Aorta (tissue), 5 donors: Measurements from ENCODE around the gene SKI. TPM values are rescaled to one million over a fixed set of nuclear protein-coding genes. Genes with fewer than 3 reads are reported as not detected.
"Not testable (repeated sequence)": the region's sequence is repeated elsewhere in the genome, so short reads cannot be mapped to it uniquely, and the experiment has no call there.

Experiments used
- ATAC-seq: fragments of 200-7000 bp; cut with Tn5 transposase; one replicate; pipeline ENCODE4 v1.9.1; 2022; ENCODE audit warnings: moderate library complexity; ENCODE audit not compliant: low FRiP score
- DNase-seq, 2 donors: peaks; one replicate each; pipeline ENCODE4 v3.0.0-alpha.2; 2020
- H3K27ac ChIP-seq, 2 donors: one replicate each; pipeline ENCODE4 v1.5.1; 2013; ENCODE audit warnings: low read length in 2 of 2, mild to moderate bottlenecking in 2 of 2, moderate library complexity in 2 of 2, control low read depth in 1 of 2, inconsistent platforms in 1 of 2, low read depth in 1 of 2
- H3K27me3 ChIP-seq, 2 donors: one replicate each; pipeline ENCODE4 v1.6.1; 2013; ENCODE audit warnings: control low read depth in 1 of 2, low read length in 1 of 2, mild to moderate bottlenecking in 1 of 2, moderate library complexity in 1 of 2; ENCODE audit not compliant: insufficient read depth in 2 of 2, control insufficient read depth in 1 of 2
- H3K36me3 ChIP-seq, 2 donors: one replicate each; pipeline ENCODE4 v1.6.1; 2013; ENCODE audit warnings: control low read depth in 1 of 2, low read length in 1 of 2, mild to moderate bottlenecking in 1 of 2; ENCODE audit not compliant: insufficient read depth in 2 of 2, control insufficient read depth in 1 of 2
- H3K4me1 ChIP-seq, 2 donors: one replicate each; pipeline ENCODE4 v1.6.1; 2013; ENCODE audit warnings: low read length in 2 of 2, control low read depth in 1 of 2, mild to moderate bottlenecking in 1 of 2, moderate library complexity in 1 of 2; ENCODE audit not compliant: insufficient read depth in 2 of 2, control insufficient read depth in 1 of 2
- H3K4me3 ChIP-seq, 2 donors: one replicate each; pipeline ENCODE4 v1.5.1; 2013; ENCODE audit warnings: low read length in 2 of 2, control low read depth in 1 of 2, mild to moderate bottlenecking in 1 of 2
- H3K9me3 ChIP-seq: one replicate; pipeline ENCODE4 v1.6.1; 2013; ENCODE audit warnings: mild to moderate bottlenecking, low read length; ENCODE audit not compliant: control insufficient read depth
- WGBS, 2 donors: extraction: QIAGEN DNeasy Blood & Tissue Kit; methylation state at CpG; one replicate each; pipeline ENCODE4 v1.1.7; 2013; 5-methylcytosine and 5-hydroxymethylcytosine counted together
- intact Hi-C, 2 donors: fragments of 100-400 bp; cut with DNase I; formaldehyde crosslinking; loops; one replicate each; pipeline versions ENCODE4 v1.14.2 to v1.15.0; 2022
- polyA plus RNA-seq, 2 donors: library from polyadenylated mRNA; stranded (reverse); fragments of 200-250 nt; gene quantifications; one replicate each; pipeline ENCODE4 v1.2.3, GENCODE V29; 2013
- total RNA-seq, 2 donors: library from RNA; stranded (reverse); fragmentation: NEBNext Ultra II Directional; extraction: Animal tissue kit (Norgen Biotek cat#: 25700); gene quantifications; one replicate each; pipeline ENCODE4 v1.2.1, GENCODE V29; 2021
- donor health status: healthy with polysubstance abuse.
- donor health status: Bipolar disorder and iron deficiency.
- donor health status: DM: no; HTN: no; CAD: no.
- donor health status: DM: no; HTN: no; CAD: no.
- donor health status: DM: yes; HTN: yes; CAD: no.

Gene SKI
- total and polyA plus RNA-seq, 4 donors: 20.7 to 129 (median 74.1) TPM

DNA sequence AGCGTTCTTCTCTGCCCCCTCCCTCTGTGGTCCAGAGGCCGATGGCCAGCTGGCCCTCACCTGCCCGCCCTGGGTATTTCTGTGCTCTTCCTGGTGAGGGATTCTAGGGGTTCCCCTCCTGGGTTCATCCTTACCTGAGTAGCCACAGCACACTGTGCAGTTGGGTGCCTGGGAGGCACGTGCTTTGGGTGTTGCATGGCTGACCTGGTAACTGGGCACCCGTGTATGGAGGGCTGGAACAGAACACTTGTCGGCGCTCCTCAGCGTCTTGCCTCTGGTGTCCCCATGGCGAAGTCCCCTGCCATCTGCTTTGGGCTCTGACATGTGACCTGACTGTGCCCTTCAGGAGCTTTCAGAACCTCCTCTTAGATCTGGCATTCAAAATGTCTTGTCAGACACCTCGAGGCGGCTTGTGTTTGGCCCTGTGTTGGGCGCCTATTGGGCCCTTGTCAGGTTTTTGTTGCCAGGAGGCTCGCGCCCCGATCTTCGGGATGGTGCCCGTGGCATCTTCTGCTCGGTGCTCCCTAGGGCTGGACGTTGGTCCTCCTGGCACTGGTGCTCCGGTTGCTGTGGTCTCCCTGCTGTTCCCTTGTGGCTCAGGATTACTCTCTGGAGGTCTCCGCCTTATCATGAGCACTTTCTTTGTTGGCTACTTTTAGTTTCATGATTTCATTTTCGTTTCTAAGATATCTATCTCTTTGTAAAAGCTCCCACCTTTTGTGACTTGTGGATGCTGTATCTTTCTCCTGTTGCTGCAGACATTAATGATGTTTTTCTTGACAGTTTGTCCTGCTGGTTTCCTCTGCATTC is 28.5 kb downstream of the SKI start:
- no peak for ATAC-seq

DNA sequence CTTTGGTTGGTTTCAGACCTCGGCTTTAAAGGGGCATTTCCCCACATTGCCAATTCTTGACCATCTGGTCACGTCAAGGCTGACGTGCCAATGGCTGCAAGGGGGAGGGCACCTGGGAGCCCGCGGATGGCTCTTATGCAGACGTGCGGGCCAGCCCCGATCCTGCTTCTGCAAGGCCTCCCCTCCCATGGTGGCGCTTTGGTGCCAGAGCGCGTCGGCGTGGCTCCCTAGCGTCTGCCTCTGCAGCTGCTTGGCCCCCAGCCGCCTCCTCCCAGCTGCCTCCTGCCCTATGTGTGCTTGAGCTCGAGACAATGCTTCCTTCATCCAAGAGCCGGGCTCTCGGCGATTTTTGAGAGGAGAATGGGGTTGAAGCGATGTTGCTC is 29.1 kb downstream of the SKI start:
- Histone ChIP-seq H3K27ac (no peak overlapping the region), H3K27me3 (no peaks in the 10 kb centered on the region), H3K9me3 (no peaks in the 10 kb centered on the region), H3K4me3 (no peak overlapping the region), H3K36me3 (no peaks in the 10 kb centered on the region), H3K4me1 (no peaks in the 10 kb centered on the region)
- 71% methylated on average over 20 of the region's 20 CpGs for WGBS, 2 donors
- DNase-seq: no peak
- intact Hi-C loops: no loop called here
- no peak for ATAC-seq

More for the DNA sequence above, 28.5 kb downstream of the SKI start:
- Histone ChIP-seq H3K4me3 (no peak overlapping the region), H3K27me3 (no peaks in the 10 kb centered on the region), H3K4me1 (no peaks in the 10 kb centered on the region), H3K27ac (peak overlapping the region in 1 of 2 donors; percentile 64), H3K9me3 (no peaks in the 10 kb centered on the region), H3K36me3 (no peaks in the 10 kb centered on the region)
- 79 to 81% methylated on average over 22 of the region's 22 CpGs for whole genome bisulfite sequencing, 2 donors
- no peak for DNase-seq
- intact Hi-C loops: no loop called here

- H3K9me3 ChIP-seq: no peaks in the 10 kb centered on the region
- ATAC-seq: no peak
- H3K36me3 ChIP-seq: no peaks in the 10 kb centered on the region
- H3K4me1 ChIP-seq: no peaks in the 10 kb centered on the region
- no peak overlapping the region for H3K27ac ChIP-seq
- WGBS, 2 donors: 36 to 37% methylated on average over 13 of the region's 13 CpGs
- H3K4me3 ChIP-seq: no peak overlapping the region
- no peak for DNase-seq
- no peaks in the 10 kb centered on the region for H3K27me3 ChIP-seq
- intact Hi-C loops: no loop called here
Observed at GRCh38 chr1:2258122-2258681, 30.1 kb downstream of the SKI start.

- Histone ChIP-seq H3K36me3 (no peaks in the 10 kb centered on the region), H3K4me1 (no peaks in the 10 kb centered on the region), H3K27ac (no peak overlapping the region), H3K27me3 (no peaks in the 10 kb centered on the region), H3K4me3 (no peak overlapping the region), H3K9me3 (no peaks in the 10 kb centered on the region)
- no peak for ATAC-seq
- no peak for DNase-seq
- intact Hi-C loops: no loop called here
- 71 to 77% methylated on average over 9 of the region's 9 CpGs for WGBS, 2 donors
Observed at GRCh38 chr1:2258996-2259395, 30.9 kb downstream of the SKI start.

DNA sequence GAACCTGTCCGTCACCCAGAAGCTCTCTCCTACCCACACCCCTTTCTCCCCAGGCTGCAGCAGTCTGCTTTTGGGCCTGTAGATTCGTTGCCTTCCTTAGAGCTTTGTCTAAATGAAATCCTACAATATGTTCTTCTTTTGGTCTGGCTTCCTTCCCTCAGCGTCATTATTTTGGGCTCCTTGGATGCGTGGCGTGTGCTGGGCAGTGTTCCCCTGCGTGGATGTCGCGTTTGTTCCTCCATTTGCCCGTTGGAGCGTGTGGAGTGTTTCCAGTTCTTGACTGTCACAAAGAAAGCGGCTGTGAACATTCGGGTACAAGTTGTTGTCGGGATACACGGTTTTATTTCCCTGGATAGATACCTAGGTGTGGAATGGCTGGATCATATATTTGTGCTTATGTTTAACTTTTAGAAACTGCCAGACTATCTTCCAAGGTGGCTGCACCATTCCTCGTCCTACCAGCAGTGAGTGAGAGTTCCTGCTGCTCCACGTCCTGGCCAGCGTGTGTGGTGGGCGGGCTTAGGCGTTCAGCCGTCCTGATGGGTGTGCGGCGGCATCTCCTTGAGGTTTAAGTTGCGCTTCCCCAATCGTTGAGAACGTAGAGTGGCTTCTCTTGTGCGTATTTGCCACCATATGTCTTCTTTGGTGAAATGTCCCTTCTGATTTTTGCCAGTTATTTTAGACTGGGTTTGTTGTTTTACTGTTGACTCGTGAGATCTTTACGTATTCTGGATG is 31.7 kb downstream of the SKI start:
- no peaks in the 10 kb centered on the region for H3K9me3 ChIP-seq
- H3K36me3 ChIP-seq: no peaks in the 10 kb centered on the region
- H3K4me1 ChIP-seq: no peaks in the 10 kb centered on the region
- DNase-seq (no peak), ATAC-seq (no peak)
- intact Hi-C loops: no loop called here
- no peak overlapping the region for H3K4me3 ChIP-seq
- WGBS, 2 donors: 69 to 71% methylated on average over 28 of the region's 28 CpGs
- no peak overlapping the region for H3K27ac ChIP-seq
- no peaks in the 10 kb centered on the region for H3K27me3 ChIP-seq

DNA sequence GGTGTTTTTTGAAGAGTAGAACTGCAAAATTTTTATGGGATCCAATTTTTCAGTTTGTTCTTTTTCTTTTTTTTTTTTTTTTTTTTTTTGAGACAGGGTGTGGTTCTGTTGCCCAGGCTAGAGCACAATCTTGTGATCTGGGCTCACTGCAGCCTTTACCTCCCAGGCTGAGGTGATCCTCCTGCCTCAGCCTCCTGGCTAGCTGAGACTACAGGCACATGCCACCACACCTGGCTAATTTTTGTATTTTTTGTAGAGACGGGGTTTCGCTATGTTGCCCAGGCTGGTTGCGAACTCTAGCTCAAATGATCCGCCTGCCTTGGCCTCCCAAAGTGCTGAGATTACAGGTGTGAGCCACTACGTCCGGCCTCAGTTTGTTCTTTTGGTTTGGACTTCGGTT is 32.4 kb downstream of the SKI start:
- H3K4me1 ChIP-seq, H3K36me3 ChIP-seq, intact Hi-C loops, DNase-seq, H3K4me3 ChIP-seq, H3K27me3 ChIP-seq, H3K9me3 ChIP-seq, ATAC-seq, H3K27ac ChIP-seq: not testable (repeated sequence)
- WGBS, 2 donors: 91% methylated on average over 7 of the region's 7 CpGs

GRCh38 chr1:2260917-2261316 is 32.8 kb downstream of the SKI start:
- DNase-seq (no peak), ATAC-seq (no peak)
- intact Hi-C loops: no loop called here
- Histone ChIP-seq H3K9me3 (no peaks in the 10 kb centered on the region), H3K4me1 (no peaks in the 10 kb centered on the region), H3K36me3 (no peaks in the 10 kb centered on the region), H3K27ac (no peak overlapping the region), H3K27me3 (no peaks in the 10 kb centered on the region), H3K4me3 (no peak overlapping the region)
- WGBS, 2 donors: 87 to 94% methylated on average over 4 of the region's 4 CpGs

GRCh38 chr1:2261476-2262395 is 33.6 kb downstream of the SKI start:
- DNase-seq, H3K9me3 ChIP-seq, H3K36me3 ChIP-seq, H3K4me1 ChIP-seq, H3K27ac ChIP-seq, H3K27me3 ChIP-seq, ATAC-seq, H3K4me3 ChIP-seq, intact Hi-C loops: not testable (repeated sequence)
- WGBS, 2 donors: 85 to 88% methylated on average over 25 of the region's 25 CpGs
